GM12878 (cell line): Measurements from ENCODE around the gene TRAPPC3. TPM values are rescaled to one million over a fixed set of nuclear protein-coding genes. Genes with fewer than 3 reads are reported as not detected.

ENCODE experiments used
- ATF7 ChIP-seq: fragments of 450-650 bp; IDR thresholded peaks from 2 replicates; pipeline ENCODE4 v1.6.1; 2016; ENCODE audit warnings: low read depth, mild to moderate bottlenecking
- EED ChIP-seq: sonication (generic); IDR thresholded peaks from 2 replicates; pipeline ENCODE4 v1.6.1; 2016; ENCODE audit warnings: antibody characterized with exemption, low read depth
- KLF5 ChIP-seq: fragments of 450-650 bp; IDR thresholded peaks from 2 replicates; pipeline ENCODE4 v1.6.1; 2014; ENCODE audit warnings: mild to moderate bottlenecking; ENCODE audit not compliant: partially characterized antibody
- LARP7 ChIP-seq: fragments of 450-650 bp; IDR thresholded peaks from 2 replicates; pipeline ENCODE4 v1.6.1; 2017; ENCODE audit warnings: mild to moderate bottlenecking
- MLLT1 ChIP-seq: fragments of 450-650 bp; IDR thresholded peaks from 2 replicates; pipeline ENCODE4 v1.6.1; 2016; ENCODE audit warnings: mild to moderate bottlenecking
- MXI1 ChIP-seq: fragments of 150-350 bp; IDR thresholded peaks from 2 replicates; pipeline ENCODE4 v1.6.1; 2011; ENCODE audit warnings: low read depth, mild to moderate bottlenecking, inconsistent platforms, low read length, improper control_type of control experiment
- POLR2AphosphoS5 ChIP-seq: IDR thresholded peaks from 2 replicates; pipeline ENCODE4 v1.6.1; 2011; ENCODE audit warnings: mild to moderate bottlenecking, low read length, inconsistent platforms
- RAD51 ChIP-seq: fragments of 450-650 bp; IDR thresholded peaks from 2 replicates; pipeline ENCODE4 v1.6.1; 2016; ENCODE audit warnings: moderate library complexity, mild to moderate bottlenecking, inconsistent platforms
- RELB ChIP-seq: fragments of 450-650 bp; IDR thresholded peaks from 2 replicates; pipeline ENCODE4 v1.6.1; 2017; ENCODE audit warnings: low read depth, mild to moderate bottlenecking, moderate library complexity
- RFX5 ChIP-seq: IDR thresholded peaks from 2 replicates; pipeline ENCODE4 v1.6.1; 2011; ENCODE audit warnings: low read depth, low read length, improper control_type of control experiment
- SIN3A ChIP-seq: IDR thresholded peaks from 2 replicates; pipeline ENCODE4 v1.6.1; 2012; ENCODE audit warnings: low read depth, low read length, improper control_type of control experiment
- STAT3 ChIP-seq: IDR thresholded peaks from 2 replicates; pipeline ENCODE4 v1.6.1; 2011; ENCODE audit warnings: low read depth, low read length, improper control_type of control experiment
- ZNF217 ChIP-seq: fragments of 450-650 bp; IDR thresholded peaks from 2 replicates; pipeline ENCODE4 v1.6.1; 2017; ENCODE audit warnings: antibody characterized with exemption, mild to moderate bottlenecking
- polyA plus RNA-seq, 11 experiments: library from polyadenylated mRNA; depleted of rRNA in 4 of 11; unstranded in 6 of 11; stranded (reverse) in 5 of 11; fragments of >200 nt; fragmentation: Nextera tagmentation in 4 of 11; fragmentation: Illumina TruSeq in 1 of 11; extraction: Ambion mirVana in 4 of 11; extraction: Trizol in 1 of 11; gene quantifications; 1 replicate in 1 of 11; 2 replicates in 10 of 11; pipeline versions ENCODE4 v1.2.1 to v1.2.3, GENCODE V29; 2011 to 2016; ENCODE audit warnings: inconsistent platforms in 2 of 11, missing spikeins in 2 of 11, low read depth in 1 of 11
- total RNA-seq, 4 experiments: library from RNA; depleted of rRNA in 3 of 4; stranded (reverse); fragments of >200 nt in 3 of 4; fragmentation: Illumina TruSeq in 1 of 4; extraction: Trizol in 1 of 4; gene quantifications; 2 replicates each; pipeline versions ENCODE4 v1.2.1 to v1.2.3, GENCODE V29; 2013 to 2021
- TF ChIP-seq, protein P1 (sequence below): fragments of 450-650 bp; IDR thresholded peaks from 2 replicates; pipeline ENCODE4 v1.6.1; 2017; ENCODE audit warnings: mild to moderate bottlenecking, moderate library complexity
- TF ChIP-seq, protein P2 (sequence below): IDR thresholded peaks from 2 replicates; pipeline ENCODE4 v1.6.1; 2011; ENCODE audit warnings: mild to moderate bottlenecking, low read depth, low read length, moderate library complexity; ENCODE audit not compliant: insufficient replicate concordance
- TF ChIP-seq, protein P3 (sequence below): fragments of 450-650 bp; IDR thresholded peaks from 2 replicates; pipeline ENCODE4 v1.6.1; 2017; ENCODE audit warnings: antibody characterized with exemption, mild to moderate bottlenecking, moderate library complexity

Gene TRAPPC3
- total and polyA plus RNA-seq, 10 of the 15 experiments (the other 5 are each of a cell fraction or from before 2014, with no cell fraction given), result 14.7 to 122 (median 70.5) TPM

DNA sequence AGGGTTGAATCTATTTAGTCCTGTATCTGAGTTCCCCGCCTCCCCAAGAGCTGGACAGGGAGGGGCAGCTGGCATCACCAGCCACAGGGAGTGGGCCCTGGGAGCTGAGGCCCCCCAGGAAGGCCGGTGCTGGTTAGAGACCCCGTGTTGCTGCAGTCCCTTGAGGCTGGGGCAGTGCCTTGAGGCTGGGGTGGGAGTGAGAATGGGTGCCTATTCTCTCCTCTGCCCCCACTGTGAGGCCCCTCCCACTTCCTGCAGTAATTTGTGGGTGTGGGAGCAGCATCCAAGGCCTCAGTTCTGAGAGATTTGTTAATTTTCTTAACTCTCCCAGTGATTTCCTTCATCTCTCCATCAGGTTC, 2.5 kb upstream of the TRAPPC3 start (continued):
- TF ChIP-seq, protein P1, sequence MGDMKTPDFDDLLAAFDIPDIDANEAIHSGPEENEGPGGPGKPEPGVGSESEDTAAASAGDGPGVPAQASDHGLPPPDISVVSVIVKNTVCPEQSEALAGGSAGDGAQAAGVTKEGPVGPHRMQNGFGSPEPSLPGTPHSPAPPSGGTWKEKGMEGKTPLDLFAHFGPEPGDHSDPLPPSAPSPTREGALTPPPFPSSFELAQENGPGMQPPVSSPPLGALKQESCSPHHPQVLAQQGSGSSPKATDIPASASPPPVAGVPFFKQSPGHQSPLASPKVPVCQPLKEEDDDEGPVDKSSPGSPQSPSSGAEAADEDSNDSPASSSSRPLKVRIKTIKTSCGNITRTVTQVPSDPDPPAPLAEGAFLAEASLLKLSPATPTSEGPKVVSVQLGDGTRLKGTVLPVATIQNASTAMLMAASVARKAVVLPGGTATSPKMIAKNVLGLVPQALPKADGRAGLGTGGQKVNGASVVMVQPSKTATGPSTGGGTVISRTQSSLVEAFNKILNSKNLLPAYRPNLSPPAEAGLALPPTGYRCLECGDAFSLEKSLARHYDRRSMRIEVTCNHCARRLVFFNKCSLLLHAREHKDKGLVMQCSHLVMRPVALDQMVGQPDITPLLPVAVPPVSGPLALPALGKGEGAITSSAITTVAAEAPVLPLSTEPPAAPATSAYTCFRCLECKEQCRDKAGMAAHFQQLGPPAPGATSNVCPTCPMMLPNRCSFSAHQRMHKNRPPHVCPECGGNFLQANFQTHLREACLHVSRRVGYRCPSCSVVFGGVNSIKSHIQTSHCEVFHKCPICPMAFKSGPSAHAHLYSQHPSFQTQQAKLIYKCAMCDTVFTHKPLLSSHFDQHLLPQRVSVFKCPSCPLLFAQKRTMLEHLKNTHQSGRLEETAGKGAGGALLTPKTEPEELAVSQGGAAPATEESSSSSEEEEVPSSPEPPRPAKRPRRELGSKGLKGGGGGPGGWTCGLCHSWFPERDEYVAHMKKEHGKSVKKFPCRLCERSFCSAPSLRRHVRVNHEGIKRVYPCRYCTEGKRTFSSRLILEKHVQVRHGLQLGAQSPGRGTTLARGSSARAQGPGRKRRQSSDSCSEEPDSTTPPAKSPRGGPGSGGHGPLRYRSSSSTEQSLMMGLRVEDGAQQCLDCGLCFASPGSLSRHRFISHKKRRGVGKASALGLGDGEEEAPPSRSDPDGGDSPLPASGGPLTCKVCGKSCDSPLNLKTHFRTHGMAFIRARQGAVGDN, result no peak
- TF ChIP-seq MLLT1 (no peak), ZNF217 (no peak), EED (peak; percentile 42; the same call in 1 of the 2 replicates), SIN3A (no peak), RELB (no peak), RFX5 (no peak), ATF7 (no peak), MXI1 (no peak), POLR2AphosphoS5 (0 out of 2 replicates have a peak, but pooled peaks have one; percentile 30), KLF5 (no peak), STAT3 (no peak), RAD51 (no peak), LARP7 (no peak)
- TF ChIP-seq, protein P2, sequence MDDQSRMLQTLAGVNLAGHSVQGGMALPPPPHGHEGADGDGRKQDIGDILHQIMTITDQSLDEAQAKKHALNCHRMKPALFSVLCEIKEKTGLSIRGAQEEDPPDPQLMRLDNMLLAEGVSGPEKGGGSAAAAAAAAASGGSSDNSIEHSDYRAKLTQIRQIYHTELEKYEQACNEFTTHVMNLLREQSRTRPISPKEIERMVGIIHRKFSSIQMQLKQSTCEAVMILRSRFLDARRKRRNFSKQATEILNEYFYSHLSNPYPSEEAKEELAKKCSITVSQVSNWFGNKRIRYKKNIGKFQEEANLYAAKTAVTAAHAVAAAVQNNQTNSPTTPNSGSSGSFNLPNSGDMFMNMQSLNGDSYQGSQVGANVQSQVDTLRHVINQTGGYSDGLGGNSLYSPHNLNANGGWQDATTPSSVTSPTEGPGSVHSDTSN, result no peak
- TF ChIP-seq, protein P3, sequence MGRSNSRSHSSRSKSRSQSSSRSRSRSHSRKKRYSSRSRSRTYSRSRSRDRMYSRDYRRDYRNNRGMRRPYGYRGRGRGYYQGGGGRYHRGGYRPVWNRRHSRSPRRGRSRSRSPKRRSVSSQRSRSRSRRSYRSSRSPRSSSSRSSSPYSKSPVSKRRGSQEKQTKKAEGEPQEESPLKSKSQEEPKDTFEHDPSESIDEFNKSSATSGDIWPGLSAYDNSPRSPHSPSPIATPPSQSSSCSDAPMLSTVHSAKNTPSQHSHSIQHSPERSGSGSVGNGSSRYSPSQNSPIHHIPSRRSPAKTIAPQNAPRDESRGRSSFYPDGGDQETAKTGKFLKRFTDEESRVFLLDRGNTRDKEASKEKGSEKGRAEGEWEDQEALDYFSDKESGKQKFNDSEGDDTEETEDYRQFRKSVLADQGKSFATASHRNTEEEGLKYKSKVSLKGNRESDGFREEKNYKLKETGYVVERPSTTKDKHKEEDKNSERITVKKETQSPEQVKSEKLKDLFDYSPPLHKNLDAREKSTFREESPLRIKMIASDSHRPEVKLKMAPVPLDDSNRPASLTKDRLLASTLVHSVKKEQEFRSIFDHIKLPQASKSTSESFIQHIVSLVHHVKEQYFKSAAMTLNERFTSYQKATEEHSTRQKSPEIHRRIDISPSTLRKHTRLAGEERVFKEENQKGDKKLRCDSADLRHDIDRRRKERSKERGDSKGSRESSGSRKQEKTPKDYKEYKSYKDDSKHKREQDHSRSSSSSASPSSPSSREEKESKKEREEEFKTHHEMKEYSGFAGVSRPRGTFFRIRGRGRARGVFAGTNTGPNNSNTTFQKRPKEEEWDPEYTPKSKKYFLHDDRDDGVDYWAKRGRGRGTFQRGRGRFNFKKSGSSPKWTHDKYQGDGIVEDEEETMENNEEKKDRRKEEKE, result no peak
